SU-DHL-6 (cell line): ENCODE results near the gene C1QL1.

ENCODE experiments used
- H2AFZ ChIP-seq: fragments of 200-600 bp; sonication (generic); 2 replicates; pipeline ENCODE4 v1.6.1; 2014; ENCODE audit warnings: low read depth, mild to moderate bottlenecking, moderate library complexity, mixed read lengths, antibody characterized with exemption, low read length; ENCODE audit not compliant: severe bottlenecking
- H3F3A ChIP-seq: fragments of 200-600 bp; shearing (Covaris generic); 2 replicates; pipeline ENCODE4 v1.6.0; 2016; ENCODE audit warnings: antibody characterized with exemption, mild to moderate bottlenecking; ENCODE audit not compliant: insufficient read depth
- H3K27ac ChIP-seq: fragments of 200-600 bp; sonication (generic); 2 replicates; pipeline ENCODE4 v1.5.1; 2016; ENCODE audit warnings: low read depth, mild to moderate bottlenecking, low read length, moderate library complexity, mixed read lengths
- H3K27me3 ChIP-seq: fragments of 200-600 bp; sonication (generic), shearing (Covaris generic); 2 replicates; pipeline ENCODE4 v1.6.0; 2014; ENCODE audit warnings: mild to moderate bottlenecking, low read length
- H3K36me3 ChIP-seq: fragments of 200-600 bp; sonication (generic); 2 replicates; pipeline ENCODE4 v1.6.1; 2014; ENCODE audit warnings: mild to moderate bottlenecking, low read length, mixed read lengths
- H3K4me2 ChIP-seq: fragments of 300-600, 200-600 bp; shearing (Covaris generic), sonication (generic); 2 replicates; pipeline ENCODE4 v1.6.0; 2014; ENCODE audit warnings: low read length, low read depth, mild to moderate bottlenecking; ENCODE audit not compliant: poor library complexity, severe bottlenecking
- H3K4me3 ChIP-seq: fragments of 200-600 bp; sonication (generic); 2 replicates; pipeline ENCODE4 v1.5.1; 2014; ENCODE audit warnings: antibody characterized with exemption, low read length, mild to moderate bottlenecking, mixed read lengths; ENCODE audit not compliant: insufficient read depth, poor library complexity, severe bottlenecking
- H3K79me2 ChIP-seq: fragments of 200-600 bp; sonication (generic); 2 replicates; pipeline ENCODE4 v1.6.1; 2014; ENCODE audit warnings: mild to moderate bottlenecking, low read length, moderate library complexity; ENCODE audit not compliant: insufficient read depth
- H3K9ac ChIP-seq: fragments of 200-600 bp; sonication (generic); 2 replicates; pipeline ENCODE4 v1.7.0; 2014; ENCODE audit warnings: mild to moderate bottlenecking, low read length
- H3K9me2 ChIP-seq: fragments of 200-600 bp; sonication (generic); replicated peaks from 2 replicates; pipeline ENCODE4 v1.6.1; 2014; ENCODE audit warnings: low read length; ENCODE audit not compliant: insufficient read depth
- H3K9me3 ChIP-seq: fragments of 200-600 bp; sonication (generic); 2 replicates; pipeline ENCODE4 v1.6.1; 2014; ENCODE audit warnings: low read length, mixed read lengths; ENCODE audit not compliant: insufficient read depth
- H4K20me1 ChIP-seq: fragments of 200-600 bp; sonication (generic); 2 replicates; pipeline ENCODE4 v1.6.1; 2014; ENCODE audit warnings: low read depth, mild to moderate bottlenecking, antibody characterized with exemption, low read length, moderate library complexity, mixed read lengths
- CTCF ChIP-seq: fragments of 200-600 bp; sonication (generic); IDR thresholded peaks from one replicate; pipeline ENCODE4 v1.5.1; 2017; ENCODE audit warnings: antibody characterized with exemption, mild to moderate bottlenecking, low read length, moderate library complexity; ENCODE audit not compliant: insufficient read depth, poor library complexity, severe bottlenecking
- EZH2phosphoT487 ChIP-seq: fragments of 200-600 bp; sonication (generic), shearing (Covaris generic); conservative IDR thresholded peaks from 2 replicates; pipeline ENCODE4 v1.6.1; 2018; ENCODE audit warnings: mild to moderate bottlenecking, antibody characterized with exemption, low read length, moderate library complexity, mixed read lengths

The C1QL1 gene

DNA sequence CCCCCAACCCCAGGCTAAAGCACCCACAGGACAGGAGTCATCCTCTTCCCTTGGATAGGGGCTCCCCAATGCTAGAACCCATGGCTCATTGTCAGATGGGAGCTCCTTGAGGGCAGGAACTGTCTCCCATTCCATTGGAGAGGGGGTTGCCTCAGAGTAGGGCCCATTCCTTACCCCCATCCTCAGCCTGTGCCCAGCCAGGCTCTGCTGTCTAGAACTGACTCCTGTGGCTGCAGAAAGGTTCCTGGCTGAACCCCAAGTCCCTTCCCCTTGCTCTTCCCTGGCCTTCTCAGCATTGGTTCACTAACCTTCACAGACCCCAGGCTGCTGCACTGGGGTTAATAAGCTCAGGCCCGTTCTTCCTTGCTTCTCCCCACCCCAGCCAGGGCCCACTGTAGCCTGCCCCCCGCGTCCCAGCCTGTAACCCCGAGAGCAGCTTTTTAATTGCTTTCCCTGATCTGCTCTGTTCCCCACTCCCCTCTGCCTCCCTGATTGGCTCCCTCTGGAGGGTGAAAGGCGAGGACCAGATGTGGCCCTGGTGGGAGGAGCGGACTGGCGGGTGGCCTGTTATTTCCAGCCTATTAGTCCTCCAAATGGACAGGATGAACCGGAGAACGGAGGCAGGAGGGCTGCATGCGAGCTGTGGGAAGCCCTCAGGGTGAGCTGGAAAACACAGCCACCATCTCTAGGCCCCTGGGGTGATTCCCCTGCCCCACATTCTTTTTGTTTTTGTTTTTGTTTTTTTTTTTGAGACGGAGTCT, 46.8 kb downstream of the C1QL1 start:
- no peak overlapping the region for H3K4me2 ChIP-seq
- H3K9me3 ChIP-seq = no peaks in the 10 kb centered on the region
- TF ChIP-seq EZH2phosphoT487 = no peak
- TF ChIP-seq CTCF = no peak
- no peaks in the 10 kb centered on the region for H3K9me2 ChIP-seq
- H2AFZ ChIP-seq = no peak overlapping the region
- H3K27ac ChIP-seq = no peak overlapping the region
- no peaks in the 10 kb centered on the region for H3K79me2 ChIP-seq
- no peak overlapping the region for H3K4me3 ChIP-seq
- no peaks in the 10 kb centered on the region for H3K36me3 ChIP-seq
- H3F3A ChIP-seq = peaks cover 10% of the 10 kb centered on the region
- H3K9ac ChIP-seq = no peak overlapping the region
- no peaks in the 10 kb centered on the region for H4K20me1 ChIP-seq
- no peaks in the 10 kb centered on the region for H3K27me3 ChIP-seq

- no peaks in the 10 kb centered on the region for H4K20me1 ChIP-seq
- no peak overlapping the region for H3K27ac ChIP-seq
- H3K9ac ChIP-seq = no peak overlapping the region
- no peak overlapping the region for H2AFZ ChIP-seq
- no peak overlapping the region for H3K4me3 ChIP-seq
- no peaks in the 10 kb centered on the region for H3K79me2 ChIP-seq
- H3F3A ChIP-seq = peaks cover 10% of the 10 kb centered on the region
- no peaks in the 10 kb centered on the region for H3K9me2 ChIP-seq
- no peaks in the 10 kb centered on the region for H3K36me3 ChIP-seq
- TF ChIP-seq CTCF = no peak
- TF ChIP-seq EZH2phosphoT487 = no peak
- no peak overlapping the region for H3K4me2 ChIP-seq
- no peaks in the 10 kb centered on the region for H3K27me3 ChIP-seq
- no peaks in the 10 kb centered on the region for H3K9me3 ChIP-seq
These were observed 47.5 kb downstream of the C1QL1 start for GRCh38 chr17:44920565-44920940.

GRCh38 chr17:44919885-44920564, 48.1 kb downstream of the C1QL1 start:
- Histone ChIP-seq H3K9me2 (no peaks in the 10 kb centered on the region), H3K9me3 (no peaks in the 10 kb centered on the region), H3K27ac (no peak overlapping the region), H3F3A (peaks cover 10% of the 10 kb centered on the region), H3K9ac (no peak overlapping the region), H3K4me2 (no peak overlapping the region), H4K20me1 (no peaks in the 10 kb centered on the region), H3K79me2 (no peaks in the 10 kb centered on the region), H3K36me3 (no peaks in the 10 kb centered on the region), H3K4me3 (no peak overlapping the region), H3K27me3 (no peaks in the 10 kb centered on the region), H2AFZ (no peak overlapping the region)
- TF ChIP-seq EZH2phosphoT487 (no peak), CTCF (peak; percentile 59)
